LNCAP (cell line): ENCODE data around the gene AEBP1.

Experiments
- TF ChIP-seq, protein P1 (sequence below): fragments of 450-650 bp; IDR thresholded peaks from 2 replicates; pipeline ENCODE4 v1.5.1; 2017; ENCODE audit warnings: mild to moderate bottlenecking

The AEBP1 gene

DNA sequence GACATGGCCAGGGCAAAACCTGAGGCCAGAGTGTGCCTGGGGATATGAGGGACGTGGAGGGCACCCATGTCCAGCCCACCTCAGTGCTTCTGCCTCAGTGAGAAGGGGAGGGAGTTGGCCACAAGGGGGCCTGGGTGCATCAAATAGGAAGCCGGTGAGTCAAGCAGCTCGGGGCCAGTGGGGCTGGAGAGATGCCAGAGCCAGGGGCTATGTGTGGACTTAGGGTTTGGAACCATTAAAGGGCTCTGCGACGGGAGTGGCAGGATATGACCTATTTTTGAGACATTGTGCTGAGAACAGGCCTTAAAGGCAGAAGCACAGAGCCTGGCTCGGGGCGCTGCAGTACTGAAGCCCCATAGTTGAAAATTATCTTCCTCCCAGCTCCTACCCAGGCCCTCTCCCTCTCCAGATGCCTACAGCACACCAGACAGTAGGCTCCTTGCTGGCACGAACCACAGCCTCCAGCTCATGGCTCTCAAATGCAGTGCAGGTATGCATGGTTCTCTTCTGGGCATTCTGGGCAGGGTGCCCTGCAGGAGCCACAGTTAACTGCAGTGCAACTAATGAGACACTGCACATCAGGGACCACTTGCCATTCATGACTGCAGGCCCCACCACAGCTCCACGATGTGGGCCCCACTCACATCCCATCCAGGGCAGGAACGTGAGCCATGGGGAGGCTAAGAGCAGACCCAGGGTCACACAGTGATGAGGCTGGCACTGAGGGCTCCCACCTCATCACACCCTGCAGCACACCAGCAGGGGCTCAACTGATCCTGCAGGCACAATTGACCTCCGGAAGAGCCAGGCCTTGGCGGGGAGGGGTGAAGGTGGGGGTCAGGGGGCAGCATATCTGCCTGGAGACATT is 31.5 kb upstream of the AEBP1 start:
- TF ChIP-seq, protein P1, sequence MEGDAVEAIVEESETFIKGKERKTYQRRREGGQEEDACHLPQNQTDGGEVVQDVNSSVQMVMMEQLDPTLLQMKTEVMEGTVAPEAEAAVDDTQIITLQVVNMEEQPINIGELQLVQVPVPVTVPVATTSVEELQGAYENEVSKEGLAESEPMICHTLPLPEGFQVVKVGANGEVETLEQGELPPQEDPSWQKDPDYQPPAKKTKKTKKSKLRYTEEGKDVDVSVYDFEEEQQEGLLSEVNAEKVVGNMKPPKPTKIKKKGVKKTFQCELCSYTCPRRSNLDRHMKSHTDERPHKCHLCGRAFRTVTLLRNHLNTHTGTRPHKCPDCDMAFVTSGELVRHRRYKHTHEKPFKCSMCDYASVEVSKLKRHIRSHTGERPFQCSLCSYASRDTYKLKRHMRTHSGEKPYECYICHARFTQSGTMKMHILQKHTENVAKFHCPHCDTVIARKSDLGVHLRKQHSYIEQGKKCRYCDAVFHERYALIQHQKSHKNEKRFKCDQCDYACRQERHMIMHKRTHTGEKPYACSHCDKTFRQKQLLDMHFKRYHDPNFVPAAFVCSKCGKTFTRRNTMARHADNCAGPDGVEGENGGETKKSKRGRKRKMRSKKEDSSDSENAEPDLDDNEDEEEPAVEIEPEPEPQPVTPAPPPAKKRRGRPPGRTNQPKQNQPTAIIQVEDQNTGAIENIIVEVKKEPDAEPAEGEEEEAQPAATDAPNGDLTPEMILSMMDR, result peak; percentile 52

DNA sequence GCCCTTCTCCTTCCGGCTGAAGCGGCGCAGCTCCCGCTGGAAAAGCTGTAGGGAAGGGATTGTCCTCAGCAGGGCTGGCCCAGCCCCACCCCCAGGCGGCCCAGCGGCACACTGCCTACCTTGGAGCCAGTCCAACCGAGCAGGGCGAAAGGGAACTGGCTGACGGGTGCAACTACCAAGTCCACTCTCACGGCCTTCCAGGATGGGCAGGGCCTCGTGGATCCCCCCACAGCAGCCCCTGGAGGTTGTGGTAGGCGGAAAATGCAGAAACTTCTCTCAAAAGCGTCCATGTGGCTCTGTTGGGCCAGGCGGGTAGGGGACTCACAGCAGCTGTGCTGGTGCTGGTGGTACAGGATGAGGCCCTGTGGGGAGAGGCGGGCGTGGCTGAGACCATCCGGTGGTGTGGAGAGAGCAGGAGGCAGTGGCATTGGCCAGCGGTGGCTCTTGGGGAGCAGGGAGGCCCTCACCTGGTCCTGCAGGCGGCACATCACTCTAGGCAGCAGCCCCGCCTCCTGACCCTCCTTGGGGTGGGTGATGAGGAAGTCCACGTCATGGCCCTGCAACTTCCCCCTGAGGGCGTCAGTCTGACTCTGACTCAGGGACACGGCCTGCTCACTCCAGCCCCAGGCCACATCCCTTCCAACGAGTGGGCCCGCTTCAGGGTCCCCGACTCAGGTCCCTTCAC is 30.3 kb upstream of the AEBP1 start:
- TF ChIP-seq, protein P1, result no peak

DNA sequence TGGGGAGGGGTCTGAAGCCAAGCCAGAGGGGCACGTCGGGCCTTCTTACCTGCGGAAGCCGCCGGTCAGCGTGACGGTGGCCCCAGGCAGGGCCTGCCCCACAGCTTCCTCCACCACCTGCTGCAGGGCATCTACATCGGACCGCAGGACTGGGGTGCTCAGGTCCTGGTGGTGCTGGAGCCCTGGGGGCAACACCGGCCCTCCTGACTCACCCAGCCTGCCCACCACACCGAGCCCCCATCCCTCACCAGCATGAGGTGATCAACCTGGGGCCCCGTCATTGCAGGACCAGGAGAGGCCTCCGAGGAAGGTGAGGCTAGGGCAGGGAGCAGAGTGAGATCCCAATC is 29.8 kb upstream of the AEBP1 start:
- TF ChIP-seq, protein P1, result no peak

DNA sequence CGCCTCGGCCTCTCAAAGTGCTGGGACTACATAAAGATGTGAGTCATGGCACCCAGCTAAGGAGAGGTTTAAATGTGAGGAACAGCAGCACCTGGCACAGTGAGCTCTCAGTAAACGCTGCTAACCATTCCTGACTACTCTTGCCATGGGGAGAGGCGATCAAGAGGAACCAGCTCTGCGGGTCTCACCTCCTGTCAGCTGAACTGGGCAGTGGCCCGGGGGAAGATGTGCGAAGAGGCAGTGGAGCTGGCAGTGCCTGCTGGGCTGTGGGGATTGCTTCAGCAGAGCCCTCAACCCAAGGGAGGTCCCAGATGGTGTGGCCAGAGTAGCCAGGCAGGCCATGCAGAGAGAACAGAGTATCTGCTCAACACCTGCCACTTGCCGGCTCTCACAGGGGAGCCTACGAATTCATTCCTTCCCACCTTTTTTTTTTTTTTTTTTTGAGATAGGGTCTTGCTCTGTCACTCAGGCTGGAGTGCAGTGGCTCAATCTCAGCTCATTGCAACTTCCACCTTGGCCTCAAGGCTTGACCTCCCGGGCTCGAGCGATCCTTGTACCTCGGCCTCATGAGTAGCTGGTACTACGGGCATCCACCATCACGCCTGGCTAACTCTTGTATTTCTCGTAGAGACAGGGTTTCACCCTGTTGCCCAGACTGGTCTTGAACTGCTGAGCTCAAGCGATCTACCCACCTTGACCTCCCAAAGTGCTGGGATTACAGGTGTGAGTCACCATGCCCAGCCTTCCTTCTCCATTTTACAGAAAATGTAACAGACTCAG is 28.7 kb upstream of the AEBP1 start:
- TF ChIP-seq, protein P1, result no peak

DNA sequence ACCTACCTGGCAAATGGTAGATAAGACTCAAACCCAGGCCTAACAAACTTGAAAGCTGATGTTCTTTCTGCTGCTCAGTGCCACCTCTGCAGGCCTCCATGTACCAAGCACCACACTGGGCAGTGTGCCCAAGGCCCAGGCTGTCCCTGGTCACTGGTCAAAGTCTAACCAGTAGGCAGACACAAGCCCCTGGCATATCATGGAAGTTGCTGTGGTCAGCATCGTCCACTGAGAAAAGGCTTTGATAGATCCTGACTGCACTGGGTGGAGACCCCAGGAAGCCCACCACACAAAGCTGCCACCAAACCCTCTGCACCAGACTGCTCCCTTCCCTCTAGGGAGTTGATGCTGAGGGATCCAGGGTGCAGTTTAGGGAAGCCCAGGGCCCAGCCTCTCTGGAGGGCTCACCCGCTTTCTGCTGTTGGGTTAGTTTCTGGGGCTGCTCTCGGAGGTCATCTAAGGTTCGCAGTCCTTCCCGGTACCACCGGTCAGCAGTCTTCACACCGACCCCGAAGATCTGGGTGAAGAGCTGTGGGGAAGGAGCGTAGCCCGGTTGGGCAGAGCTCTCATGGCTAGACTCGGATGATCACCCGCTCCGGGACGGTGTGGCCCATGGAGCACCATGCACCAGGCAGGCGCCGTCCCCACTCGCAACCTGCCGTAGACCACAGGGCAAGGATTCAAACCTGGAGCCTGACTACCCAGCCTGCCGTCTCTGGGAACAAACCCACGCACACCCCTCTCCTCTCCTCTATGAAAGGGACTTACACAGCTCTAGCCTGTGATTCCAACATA is 27.8 kb upstream of the AEBP1 start:
- TF ChIP-seq, protein P1, result no peak

DNA sequence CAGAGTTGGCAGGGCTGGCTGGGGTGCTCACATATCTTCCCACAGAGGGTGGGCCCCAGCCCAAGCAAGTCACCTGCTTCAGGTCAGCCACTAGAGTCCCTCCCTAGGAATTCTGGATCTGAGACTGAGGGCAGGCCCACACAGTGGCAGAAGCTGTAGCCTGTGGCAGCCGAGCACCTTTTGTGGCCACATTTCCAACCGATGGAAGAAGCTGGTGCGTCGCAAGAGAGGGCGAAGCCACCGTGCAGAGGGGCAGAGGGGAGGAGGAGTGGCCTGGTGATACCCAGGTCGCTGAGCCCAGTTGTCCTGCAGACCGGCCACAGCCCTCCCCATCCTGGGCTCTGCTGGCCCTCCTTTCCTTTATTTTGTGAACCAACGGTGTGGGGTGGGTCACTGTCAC is 27.1 kb upstream of the AEBP1 start:
- TF ChIP-seq, protein P1, result no peak

DNA sequence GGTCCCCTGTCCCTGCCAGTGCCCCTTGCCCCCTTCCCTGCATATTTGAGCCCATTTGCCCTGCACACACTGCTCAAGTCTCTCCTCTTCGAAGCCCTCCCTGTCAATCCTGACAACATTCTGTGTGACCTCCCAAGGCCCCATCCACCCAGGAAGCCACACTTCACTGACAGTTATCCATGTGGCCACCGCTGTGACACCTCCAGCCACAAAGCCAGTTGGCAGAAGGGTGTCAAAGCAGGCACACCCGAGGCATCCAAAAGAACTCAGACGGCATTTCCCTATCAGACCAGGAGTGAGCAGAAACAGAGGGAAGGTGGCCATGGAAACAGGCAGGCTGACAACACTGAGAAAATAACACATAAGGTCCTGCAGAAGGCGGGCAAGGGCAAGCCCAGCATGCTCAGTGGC is 26.5 kb upstream of the AEBP1 start:
- TF ChIP-seq, protein P1, result no peak
